NCI-H1105 (cell line): ENCODE data around the gene HDAC1.
A peak's percentile ranks its signal among the peaks of the same experiment; 100 is the strongest.
"Not testable (repeated sequence)": the region's sequence is repeated elsewhere in the genome, so short reads cannot be mapped to it uniquely, and the experiment has no call there.

ENCODE experiments used
- DNase-seq: peaks from one replicate; lab custom pipeline; 2025; lab: John Stamatoyannopoulos, UW

Gene HDAC1

DNA sequence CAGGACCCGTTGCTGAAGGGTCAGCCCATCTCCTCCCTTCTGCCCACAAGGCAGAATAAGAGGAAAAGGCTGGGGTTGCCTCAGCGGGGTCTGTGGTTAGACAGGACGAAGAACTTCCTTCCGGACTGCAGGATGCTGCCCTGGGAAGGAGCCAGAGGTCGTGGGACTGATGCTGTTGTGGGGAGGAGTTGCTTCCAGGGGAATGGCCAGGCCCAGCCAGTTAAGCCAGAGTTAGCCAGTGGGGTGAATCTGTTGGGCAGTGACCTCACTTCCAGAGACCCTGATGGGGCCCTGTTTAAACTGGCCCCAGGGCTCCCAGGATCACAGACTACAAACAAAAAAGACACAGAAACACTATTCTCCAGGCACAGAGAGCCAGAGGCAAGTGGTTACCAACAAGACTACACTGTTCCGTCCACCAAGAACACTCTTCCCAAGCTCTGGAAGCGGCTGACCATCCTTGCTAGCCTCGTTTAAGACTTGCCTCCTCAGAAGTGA, 57.4 kb downstream of the HDAC1 start:
- DNase-seq: no peak

DNA sequence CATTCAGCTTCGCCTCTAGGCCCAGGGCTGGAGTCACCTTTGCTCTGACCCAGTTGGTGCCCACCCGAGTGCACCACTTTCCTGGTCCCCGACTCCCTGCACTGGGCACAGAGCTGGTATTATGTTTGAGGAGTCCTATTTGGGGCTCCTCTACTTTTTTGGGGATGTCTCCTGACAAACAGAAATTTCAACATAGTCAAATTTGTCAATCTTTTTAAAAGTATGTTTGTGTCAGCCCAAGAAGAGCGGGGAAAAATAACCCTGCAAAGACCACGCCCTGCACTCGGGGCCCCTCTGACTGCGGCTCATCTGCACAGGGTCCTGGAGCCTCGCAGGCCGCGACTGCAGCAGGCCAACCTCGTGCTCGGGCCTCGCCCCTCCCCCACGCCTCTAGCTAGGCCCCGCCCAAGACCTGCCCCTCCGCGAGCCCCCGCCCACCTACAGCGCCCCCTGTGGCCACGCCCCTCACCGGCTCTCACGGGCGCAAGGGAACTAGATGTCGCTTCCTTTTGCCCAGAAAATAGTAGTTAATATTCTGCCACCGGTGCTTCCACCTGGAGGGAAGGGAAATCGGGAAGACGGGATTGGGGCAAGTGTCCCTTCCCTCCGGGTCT, 59.0 kb downstream of the HDAC1 start:
- peak; percentile 80 for DNase-seq

DNA sequence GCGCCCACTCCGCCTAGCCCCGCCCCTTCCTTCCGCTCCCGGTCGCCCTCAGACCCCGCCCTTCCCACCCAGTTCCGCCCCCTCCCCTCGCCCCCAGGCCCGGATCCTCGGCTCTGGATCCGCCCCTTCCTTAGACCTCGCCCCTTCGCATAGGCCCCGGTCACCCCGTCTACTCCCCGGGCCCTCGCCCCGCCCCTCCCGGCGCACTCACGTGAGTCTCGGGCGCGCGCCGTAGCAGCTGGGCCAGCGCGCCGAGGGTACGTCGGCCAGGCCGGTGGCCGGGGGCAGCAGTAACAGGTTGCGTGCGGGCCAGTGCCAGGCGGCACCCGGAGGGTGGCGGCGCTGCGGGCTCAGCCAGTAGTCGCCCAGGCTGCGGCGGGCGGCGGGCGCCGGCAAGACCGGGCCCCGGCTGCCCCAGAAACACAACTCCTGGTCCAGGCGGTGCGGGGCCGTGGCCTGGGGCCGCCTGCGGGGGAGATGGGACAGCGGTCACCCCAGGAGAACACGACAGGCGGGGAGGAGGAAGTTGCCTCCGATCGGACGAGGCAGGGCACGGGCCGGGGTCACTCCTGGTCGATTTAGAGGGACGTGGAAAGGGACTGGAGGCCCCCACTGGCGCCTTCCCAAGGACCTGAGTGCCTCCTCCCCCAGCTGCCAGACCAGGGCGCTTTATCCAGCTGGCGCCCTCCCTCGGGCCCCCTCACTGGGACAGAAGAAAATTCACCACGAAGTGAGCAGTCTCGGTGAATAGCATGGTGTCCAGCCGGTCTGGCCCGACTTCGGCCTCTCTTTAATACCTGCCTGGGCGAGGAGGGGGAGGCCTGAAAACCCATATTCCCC, 59.7 kb downstream of the HDAC1 start:
- peak; percentile 97 for DNase-seq

DNA sequence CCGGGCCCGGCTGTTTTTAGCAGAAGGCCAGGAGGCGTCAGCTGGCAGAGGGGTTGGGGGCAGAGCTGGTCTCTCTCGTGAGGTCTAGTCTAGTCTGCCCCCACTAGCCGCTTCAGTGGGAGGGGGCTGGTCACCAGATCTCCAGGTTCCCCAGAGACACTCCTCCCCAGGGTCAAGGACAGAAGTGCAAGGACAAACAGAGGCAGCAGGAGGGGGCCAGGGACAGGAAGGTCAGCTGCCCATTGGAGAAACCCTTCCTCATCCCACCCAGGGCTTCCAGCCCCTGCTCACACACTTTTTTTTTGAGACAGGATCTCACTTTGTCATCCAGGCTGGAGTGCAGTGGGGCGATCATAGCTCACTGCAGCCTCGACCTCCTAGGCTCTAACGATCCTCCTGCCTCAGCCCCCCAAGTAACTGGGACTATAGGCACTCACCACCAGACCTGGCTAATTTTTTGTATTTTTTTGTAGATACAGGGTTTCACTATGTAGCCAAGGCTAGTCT, 60.4 kb downstream of the HDAC1 start:
- DNase-seq: no peak

DNA sequence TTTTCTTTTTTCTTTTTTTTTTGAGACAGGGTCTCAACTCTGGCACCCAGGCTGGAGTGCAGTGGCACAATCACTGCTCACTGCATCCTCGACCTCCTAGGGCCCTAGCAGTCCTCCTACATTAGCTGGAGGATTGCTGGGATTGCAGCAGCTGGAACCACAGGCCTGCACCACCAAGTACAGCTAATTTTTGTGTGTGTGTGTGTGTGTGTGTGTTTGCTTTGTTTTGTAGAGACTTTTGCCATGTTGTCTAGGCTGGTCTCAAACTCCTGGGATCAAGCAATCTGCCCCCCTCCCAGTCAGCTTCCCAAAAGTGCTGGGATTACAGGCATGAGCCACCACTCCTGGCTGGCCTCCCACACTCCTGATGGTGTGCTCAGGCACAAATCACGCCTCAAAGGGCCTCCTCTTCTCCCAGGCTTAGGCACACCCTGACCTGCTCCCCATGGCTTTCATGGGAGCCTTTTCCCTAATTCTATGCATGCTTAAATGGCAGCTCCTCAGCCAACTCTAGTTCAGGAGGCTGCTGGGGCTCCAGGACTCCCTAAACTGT, 61.0 kb downstream of the HDAC1 start:
- no peak for DNase-seq

DNA sequence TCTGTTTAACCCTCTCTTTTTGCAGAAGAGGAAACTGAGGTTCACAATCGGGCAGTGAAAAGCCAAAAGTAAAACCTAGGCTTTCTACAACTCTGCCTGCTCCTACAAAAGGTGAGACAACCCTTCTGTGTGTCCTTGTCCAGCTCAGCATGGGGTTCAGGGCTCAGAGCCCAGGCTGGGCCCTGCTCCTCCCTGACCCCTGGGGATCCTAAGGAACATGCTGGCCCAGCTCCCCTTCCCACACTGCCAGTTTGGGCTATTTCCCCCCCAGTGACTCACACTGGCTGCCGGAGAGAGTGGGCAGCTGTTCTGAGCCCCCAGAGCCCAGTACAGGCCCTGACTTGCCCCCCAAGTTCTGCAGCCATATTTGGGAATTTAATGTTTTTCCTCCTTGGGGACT, 61.5 kb downstream of the HDAC1 start:
- DNase-seq: no peak

GRCh38 chr1:32353886-32354570, 62.1 kb downstream of the HDAC1 start:
- DNase-seq: no peak

DNA sequence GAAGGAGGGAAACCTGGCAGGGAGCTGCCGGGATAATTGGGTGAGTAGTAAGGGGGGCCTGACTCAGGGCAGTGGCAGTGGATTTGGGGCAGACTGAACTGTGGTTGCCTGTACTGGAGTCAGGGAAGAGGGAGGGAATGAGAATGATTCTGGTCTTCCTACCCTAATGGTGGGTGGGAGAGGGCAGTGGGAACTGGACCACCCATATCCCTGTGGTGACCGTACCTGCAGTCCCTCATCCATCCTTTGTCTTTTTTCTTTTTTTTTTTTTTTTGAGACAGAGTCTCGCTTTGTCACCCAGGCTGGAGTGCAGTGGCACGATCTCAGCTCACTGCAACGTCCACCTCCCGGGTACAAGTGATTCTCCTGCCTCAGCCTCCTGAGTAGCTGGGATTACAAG, 63.9 kb downstream of the HDAC1 start:
- not testable (repeated sequence) for DNase-seq

GRCh38 chr1:32356478-32356877, 64.6 kb downstream of the HDAC1 start:
- DNase-seq: no peak

DNA sequence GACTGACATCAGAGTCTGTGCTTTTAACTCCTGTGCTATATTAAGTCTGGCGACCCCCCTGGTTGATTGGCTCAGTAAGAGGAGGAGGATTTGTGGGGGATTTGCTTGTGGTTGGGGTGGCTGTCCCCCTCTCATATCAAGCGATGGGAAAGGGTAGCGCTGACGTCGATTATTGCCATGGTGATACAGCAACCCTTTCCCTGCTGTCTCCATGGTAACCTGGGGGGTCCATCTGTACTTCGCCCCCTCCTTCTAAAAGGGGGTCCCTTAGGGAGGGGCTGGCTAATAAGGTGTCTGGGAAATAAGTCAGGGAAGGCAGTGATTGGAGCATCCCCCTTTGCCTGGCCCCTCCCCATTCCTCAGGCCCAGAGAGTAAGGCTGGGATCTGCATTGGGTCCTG, 65.7 kb downstream of the HDAC1 start:
- no peak for DNase-seq

DNA sequence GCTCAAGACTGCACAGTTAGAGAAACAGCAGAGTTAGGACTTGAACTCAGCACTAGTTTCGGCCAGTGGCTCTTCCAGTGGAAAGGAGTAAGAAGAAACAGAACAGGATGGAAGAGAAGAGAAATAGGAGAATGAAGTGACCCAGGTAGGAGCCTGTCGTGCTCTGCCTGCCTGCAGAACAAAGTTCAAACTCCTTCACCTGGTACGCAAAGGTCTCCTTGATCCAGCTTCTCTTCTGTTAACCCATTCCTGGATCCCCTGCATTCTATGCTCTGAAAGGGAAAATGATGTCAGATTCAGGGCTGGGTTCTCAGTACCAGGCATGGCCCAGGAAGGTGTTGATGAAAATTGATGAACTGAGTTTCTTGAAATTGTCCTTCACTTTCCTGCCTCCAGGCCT, 66.6 kb downstream of the HDAC1 start:
- DNase-seq: no peak

- DNase-seq: no peak
Observed at GRCh38 chr1:32361308-32361673, 69.4 kb downstream of the HDAC1 start.

DNA sequence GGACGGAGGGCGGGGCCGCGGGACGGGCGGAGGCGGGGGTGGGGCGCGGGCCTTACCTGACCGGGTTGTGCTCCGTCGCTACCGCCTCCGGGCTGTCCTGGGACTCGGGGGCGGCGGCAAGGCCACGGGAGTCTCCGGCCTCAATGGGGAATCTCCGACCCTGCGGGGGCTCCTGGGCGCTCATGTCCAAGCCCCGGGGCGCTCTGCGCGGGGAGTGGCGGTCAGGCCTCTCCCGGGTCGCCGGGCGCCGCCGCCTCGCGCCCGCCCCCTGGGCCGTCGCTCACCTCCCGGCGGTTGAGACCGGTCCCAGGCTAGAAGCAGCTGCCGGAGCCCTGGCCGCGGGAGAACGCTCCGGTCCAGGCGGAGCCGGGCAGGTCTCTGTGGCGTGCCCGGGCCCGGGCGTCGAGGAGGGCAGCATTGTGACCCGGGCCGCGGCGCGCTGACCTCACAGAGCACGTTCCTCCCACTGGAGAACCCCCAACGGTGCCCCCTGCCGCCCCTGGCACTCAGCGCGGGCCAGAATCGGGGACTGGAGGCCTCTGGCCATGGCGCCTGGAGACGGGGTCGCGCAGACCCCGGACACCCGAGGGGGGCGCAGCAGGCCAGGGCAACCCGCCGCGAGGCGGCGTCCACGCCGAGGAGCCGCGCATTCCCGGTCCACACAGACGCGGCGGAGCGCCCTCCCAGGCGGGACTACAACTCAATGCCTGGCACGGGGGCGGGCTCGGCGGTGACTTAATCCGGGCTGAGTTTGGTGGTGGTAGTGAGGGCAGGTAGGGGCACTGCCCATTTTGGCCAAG, 70.0 kb downstream of the HDAC1 start:
- peak; percentile 11 for DNase-seq

DNA sequence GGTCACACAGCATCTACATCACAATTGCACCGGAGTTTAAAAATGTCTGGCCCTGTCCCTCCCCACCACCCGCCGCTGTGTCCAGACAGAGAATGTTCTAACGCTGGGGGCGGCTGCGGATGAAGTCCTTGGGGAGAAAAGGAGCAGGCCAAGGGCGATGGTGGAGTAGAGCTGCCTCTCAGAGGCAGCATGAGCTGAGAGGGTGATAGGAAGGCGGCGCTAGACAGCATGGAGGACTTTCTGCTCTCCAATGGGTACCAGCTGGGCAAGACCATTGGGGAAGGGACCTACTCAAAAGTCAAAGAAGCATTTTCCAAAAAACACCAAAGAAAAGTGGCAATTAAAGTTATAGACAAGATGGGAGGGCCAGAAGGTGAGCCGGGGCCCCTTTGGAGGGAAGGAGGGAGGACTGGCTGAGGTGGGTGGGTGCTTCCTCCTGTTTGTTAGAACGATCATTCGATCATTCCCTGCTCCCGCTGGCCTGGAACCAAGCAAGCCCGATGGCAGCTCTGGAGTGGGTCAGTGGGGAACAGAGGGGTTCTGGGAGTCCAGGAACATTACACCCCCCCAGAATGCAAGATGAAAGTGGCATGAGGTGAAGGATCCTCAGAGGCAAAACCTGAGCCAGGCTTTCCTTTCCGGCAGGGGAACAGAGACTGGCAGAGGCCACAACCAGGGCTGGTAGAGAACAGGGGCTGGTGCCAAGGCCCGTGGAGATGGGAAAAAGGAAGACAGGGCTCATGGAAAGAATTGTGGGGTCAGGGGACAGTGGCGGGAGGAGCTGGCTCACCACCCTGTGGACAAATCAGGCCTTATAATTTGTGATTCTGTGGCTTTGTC, 70.8 kb downstream of the HDAC1 start, which contains the start of the genes FAM229A and TSSK3:
FAM229A (minus strand) TSS at position 12 of the 840 bp plus-strand sequence. CDS start 394 bp downstream, outside the sequence.
TSSK3 (plus strand) TSS at position 66 of the 840 bp plus-strand sequence; CDS start at position 229, 163 bp downstream.
- DNase-seq: peak; percentile 11

DNA sequence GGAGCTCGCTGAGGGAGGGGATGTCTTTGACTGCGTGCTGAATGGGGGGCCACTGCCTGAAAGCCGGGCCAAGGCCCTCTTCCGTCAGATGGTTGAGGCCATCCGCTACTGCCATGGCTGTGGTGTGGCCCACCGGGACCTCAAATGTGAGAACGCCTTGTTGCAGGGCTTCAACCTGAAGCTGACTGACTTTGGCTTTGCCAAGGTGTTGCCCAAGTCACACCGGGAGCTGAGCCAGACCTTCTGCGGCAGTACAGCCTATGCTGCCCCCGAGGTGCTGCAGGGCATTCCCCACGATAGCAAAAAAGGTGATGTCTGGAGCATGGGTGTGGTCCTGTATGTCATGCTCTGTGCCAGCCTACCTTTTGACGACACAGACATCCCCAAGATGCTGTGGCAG, 71.8 kb downstream of the HDAC1 start:
- DNase-seq: no peak

- no peak for DNase-seq
Observed at GRCh38 chr1:32364836-32365235, 73.0 kb downstream of the HDAC1 start.

DNA sequence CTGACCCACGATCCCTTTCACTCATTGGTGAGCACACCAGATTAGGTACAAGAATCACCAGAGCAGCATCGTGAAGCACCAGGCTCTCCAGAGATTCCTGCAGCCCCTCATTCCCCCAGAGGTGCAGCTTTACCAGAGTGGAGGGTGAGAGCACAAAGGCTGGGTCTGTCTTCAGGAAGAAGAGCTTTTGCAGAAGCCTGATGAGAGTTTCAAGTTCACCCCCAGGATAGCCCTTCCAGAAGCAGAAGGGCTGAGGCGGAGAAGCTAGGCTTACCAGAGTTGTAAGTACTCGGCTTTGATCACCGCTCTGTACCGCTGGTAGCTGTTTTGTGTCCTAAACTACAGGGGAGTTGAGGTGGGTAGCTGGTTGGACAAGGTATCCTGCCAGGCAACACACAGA, 73.6 kb downstream of the HDAC1 start:
- no peak for DNase-seq

GRCh38 chr1:32367912-32368635, 76.2 kb downstream of the HDAC1 start:
- DNase-seq: no peak

DNA sequence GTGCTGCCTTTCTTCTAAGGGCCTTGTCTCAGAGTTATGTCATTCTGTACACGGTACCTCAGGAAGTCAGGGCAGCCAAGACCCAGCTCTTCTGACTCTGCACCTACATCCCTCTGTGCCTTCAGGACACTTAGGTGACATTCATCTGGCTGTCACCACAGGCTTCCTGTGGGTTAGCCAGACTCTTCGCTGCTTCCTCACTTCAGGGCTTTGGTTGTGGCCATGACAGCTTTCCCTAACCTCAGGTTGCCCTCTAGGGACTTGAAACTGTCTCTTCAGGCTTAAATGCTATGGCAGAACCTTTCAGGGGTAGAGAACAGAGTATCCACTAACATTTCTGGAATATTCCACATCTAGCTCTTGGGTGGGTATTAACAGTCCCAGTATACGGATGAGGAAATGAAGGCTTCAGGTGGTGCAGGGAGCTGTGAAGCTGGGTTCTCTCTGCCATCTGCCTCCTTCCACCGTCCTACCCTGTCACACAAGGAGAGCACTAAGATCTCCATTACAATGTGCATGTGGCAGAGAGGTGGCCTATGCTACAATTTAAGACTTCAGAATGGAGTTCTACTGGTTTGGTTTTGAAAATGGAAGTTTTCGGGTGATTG, 80.4 kb downstream of the HDAC1 start:
- DNase-seq: no peak
